Hematopoietic multipotent progenitor cell (in vitro differentiated cells): Measurements from ENCODE around the gene TBC1D19. TPM values are rescaled to one million over a fixed set of nuclear protein-coding genes. Genes with fewer than 3 reads are reported as not detected.
"Not testable (repeated sequence)": the region's sequence is repeated elsewhere in the genome, so short reads cannot be mapped to it uniquely, and the experiment has no call there.

Experiments
- DNase-seq, 3 donors: peaks; one replicate each; pipeline ENCODE4 v3.0.0-alpha.2; 2011 to 2015; ENCODE audit warnings: low read depth in 2 of 3, low spot score in 2 of 3
- total RNA-seq: library from RNA; depleted of rRNA; stranded (reverse); fragments of >200 nt; gene quantifications from one replicate; pipeline ENCODE4 v1.2.3, GENCODE V29; 2012

TBC1D19 gene
- total RNA-seq, 1 donor = 5.9 TPM

DNA sequence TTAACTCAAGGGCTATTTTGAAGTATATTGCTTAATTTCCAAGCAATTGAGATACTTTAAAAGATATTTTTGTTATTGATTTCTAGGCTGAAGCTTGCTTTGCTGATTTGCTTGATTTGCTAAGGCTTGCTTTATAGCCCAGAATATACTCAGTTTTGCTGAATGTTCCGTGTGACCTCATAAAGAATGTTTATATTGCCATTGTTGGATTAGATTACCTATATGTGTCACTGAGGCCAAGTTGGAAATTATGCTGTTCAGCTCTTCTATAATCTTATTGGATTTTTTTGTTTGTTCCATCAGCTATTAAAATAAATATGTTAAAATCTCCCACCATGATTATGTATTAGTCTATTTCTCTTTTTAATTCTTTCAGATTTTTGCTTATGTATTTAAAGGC is 13.0 kb downstream of the TBC1D19 start:
- no peak for DNase-seq

DNA sequence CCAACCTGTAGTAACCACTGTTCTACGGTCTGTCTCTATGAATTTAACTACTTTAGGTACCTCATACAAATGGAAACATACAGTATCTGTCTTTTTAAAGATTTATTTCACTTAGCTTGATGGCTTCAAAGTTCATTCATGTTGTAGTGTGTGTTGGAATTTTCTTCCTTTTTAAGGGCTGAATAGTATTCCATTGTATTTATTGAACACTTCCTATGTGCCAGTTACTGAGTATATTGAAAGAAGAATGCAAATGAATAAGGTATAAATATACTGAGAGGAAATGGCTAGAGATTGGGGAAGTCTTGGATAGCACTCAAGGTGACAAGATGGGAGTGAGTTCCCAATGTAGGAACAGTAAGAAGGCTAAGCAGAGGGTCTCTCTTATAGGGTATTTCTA is 17.3 kb downstream of the TBC1D19 start:
- no peak for DNase-seq

- no peak for DNase-seq
Measured at GRCh38 chr4:26607776-26608175, 23.9 kb downstream of the TBC1D19 start.

DNA sequence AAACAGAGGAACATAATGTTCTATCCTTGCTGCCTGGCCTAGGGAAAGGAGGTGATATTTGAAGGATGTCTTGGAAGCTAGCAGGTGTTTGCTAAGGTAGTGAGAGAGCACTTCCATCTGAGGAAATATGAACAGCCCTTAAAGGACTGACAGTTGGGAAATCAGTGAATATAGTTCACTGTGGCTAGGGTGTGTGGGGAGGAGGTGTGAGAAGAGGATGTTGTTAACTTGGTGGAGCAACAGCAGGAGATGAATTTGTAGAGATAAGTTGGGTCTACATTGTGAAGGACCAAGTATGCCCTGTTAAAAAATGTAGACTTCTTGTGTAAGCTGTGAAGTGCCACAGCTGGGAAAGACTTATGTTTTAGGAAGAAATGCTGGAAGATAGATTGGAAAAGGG is 25.5 kb downstream of the TBC1D19 start:
- no peak for DNase-seq

DNA sequence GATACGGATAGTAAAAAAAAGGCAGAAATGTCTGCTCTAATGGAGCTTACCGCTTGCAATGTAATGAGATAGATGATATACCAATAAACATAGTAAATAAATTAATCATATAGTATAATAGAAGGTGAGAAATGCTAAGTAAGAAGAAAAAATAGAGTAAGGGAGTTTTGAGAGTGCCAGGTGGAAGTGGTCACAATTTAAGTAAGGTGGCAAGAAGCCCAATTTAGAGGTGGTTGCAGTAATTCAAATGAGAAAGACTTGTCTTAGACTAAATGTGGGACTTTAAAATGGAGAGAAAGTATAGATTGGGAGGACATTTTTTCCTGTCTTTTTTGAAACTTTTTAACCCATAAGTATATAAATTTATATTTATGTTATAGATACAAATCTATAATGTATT is 26.0 kb downstream of the TBC1D19 start:
- no peak for DNase-seq

GRCh38 chr4:26611372-26611771 is 27.5 kb downstream of the TBC1D19 start:
- no peak for DNase-seq

DNA sequence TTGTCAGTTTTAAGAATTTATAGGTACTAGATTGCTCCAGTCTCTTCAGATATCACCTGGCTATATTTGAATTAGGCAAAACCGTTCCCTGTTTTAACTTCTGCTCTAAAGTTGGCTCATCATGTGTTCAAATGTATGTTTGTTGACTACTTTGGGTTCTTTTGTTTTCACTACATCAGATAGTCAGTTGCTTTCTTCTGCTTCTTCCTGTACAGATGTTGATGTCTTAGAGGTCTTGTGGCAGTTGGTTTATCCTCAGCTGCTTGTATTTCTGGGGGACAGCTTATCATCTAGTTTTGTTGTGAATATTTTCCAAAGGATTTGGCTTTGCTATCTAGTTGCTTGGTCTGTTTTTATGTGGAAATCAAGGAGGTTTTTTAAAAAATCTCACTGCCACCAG is 28.0 kb downstream of the TBC1D19 start:
- DNase-seq = peak in 1 of 3 donors; percentile 6

- peak in 1 of 3 donors; percentile 31 for DNase-seq
Measured at GRCh38 chr4:26613237-26613636, 29.4 kb downstream of the TBC1D19 start.

- DNase-seq = no peak
Measured at GRCh38 chr4:26613735-26614134, 29.9 kb downstream of the TBC1D19 start.

DNA sequence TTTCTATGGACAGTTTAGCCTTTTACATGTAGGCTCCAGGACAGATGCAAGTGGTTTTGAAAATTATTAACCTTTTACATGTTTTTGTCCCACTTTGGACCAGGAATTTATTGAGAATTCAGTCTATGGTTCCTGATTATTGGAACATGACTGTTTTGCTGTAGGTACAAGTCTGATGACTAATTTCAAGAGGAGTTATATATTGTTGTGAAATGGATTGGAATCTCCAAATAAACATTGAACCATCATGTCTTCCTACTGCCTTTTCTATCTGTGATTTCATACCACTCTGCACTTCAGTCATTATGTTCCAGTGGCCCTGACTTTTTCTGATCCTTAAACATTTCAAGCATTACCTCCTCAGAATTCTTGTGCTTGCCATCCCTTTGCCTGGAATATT is 35.9 kb downstream of the TBC1D19 start:
- no peak for DNase-seq

DNA sequence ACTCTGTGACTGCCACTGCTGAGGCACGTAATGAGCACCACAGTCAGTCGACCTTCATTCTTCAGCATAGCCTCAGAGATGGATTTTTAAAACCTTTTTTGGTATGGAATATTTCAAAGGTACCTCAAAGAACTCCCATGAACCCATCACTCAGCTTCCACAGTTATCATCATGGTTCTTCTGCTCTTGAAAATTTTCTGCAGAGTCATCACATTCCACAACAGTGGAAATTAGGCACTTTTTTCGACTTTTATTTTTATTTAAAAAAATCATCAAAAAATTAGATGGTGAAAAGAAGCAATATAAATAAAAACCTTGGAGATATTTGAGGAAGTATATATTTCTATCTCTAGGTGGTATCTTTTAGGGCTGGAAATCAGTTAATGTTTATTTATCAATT is 37.5 kb downstream of the TBC1D19 start:
- DNase-seq = no peak

DNA sequence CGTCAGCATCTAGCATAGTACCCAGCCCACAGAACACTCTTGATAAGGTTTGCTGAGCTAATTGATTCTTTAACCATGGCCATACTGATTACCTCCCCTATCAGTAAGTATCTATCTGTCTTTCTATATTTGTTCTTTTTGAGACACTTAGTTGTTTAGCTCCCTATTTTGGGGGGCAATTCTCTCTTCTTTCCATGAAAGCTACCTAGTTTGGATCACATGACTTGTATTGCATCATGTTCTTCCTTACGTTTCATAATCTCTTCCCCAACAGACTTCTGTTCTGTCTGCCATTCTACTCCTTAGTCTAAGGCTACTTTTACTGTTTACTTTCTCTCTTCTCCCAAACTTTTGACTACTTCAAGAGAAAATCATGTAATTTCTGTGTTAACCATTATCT is 39.0 kb downstream of the TBC1D19 start:
- no peak for DNase-seq

DNA sequence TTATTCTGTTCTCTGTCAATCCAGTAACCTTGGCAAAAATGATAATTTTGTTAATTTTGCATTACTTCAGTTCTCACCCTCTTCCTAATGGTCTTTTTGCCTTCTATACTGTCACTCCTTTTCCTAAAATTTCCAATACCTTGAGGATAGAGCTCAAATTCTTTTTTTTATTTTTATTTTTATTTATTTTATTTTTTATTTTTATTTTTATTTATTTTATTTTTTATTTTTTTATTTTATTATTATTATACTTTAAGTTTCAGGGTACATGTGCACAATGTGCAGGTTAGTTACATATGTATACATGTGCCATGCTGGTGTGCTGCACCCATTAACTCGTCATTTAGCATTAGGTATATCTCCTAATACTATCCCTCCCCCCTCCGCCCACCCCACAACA is 42.8 kb downstream of the TBC1D19 start:
- DNase-seq = not testable (repeated sequence)

DNA sequence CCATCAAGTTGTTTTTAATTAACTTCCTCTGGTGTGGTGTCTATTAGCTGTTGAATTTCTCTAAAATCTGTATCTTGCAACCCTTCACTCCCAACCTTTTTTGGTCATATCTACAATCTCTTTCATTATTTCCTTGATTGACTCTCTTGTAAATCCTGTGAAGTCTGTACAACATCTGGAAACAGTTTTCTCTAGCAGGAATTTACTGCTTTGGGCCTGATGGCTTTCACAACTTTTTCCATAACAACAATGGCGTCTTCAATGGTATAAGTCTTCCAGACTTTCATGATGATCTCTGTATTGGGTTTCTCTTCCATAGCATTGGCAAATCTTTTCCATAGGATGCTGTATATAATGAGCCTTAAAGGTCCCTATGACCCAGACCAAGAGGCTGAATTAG is 49.0 kb downstream of the TBC1D19 start:
- DNase-seq = no peak

DNA sequence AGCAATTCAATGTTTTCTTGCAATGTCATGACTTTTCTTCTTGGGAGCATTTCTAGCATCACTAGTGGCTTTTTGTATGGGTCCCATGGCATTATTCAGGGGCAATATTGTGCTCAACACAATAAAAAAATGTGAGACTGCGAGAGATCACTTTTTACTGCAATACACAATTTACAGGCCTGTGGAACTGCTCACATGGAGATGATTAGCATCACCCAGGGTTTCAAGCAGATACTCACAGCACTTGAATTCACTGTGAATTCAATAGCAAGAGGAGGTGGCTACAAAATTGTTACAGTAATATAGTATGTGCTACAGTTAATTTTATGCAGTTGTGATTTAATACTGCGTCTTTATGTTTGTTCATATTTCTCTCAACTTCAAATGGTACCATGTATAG is 50.4 kb downstream of the TBC1D19 start:
- no peak for DNase-seq

DNA sequence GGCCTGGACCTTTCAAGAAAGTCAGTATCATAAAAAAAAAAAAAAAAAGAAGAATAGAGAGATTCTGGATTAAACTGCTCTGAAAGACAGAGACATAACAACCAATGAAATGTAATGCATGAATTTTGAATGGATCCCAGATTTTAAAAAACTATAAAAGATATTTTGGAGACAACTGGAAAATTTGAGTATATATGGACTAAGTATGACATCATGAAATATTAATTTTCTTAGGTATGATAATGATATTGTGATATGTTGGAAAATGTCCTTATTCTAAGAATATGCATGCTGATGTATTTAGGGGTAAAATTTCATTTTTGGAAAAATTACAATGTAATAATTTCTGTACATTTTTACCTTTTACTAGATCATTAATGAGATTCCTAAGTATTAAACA is 52.6 kb downstream of the TBC1D19 start:
- no peak for DNase-seq

- DNase-seq = not testable (repeated sequence)
Measured at GRCh38 chr4:26640639-26641038, 56.8 kb downstream of the TBC1D19 start.

DNA sequence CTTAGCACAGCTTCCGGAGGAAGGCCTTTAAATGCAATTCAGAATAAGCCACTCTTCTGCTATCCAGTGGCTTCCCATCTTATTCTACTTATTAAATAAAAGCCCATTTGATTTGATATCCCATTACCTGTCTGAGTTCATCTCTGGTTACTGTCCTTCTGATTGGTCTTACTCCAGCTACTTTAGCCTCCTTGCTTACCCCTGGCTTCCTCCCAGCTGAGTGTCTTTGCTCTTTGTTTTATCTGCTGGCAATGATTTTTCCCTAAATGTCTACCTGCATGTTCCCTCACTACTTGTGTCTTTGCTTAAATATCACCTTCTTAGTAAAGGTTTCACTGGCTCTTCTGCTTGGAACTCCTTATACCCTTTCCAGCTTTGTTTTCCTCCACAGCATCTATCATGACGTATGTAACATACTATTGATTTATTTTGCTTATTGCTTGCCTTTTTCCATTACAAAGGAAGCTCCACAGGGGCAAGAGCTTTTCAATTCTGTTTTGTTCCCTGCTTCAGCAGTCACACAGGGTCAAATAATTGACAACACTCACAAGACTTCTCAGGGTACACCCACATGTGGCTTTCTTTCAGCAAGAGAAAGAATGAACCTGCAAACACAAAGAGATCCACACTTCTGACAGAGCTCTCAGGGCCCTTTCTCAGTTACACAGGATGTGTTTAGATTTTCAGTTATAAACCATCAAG is 63.8 kb downstream of the TBC1D19 start:
- no peak for DNase-seq

DNA sequence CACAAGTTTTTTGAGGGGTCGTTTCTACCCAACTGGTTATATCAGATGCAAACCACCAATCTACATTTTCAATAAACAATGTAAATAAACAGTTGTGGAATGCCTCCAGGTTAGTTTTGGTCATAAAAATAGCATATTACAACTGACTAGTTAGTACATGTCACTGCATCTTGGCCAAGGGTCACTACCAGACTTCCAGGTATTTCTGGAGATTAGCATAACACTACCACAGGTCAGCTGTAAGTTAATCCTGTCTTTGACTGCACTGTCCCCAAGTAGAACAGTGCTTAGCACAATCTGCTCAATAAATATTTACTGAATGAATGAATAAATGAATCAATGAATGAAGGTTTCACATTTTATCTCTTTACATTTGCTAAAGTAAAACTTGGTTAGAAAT is 64.4 kb downstream of the TBC1D19 start:
- no peak for DNase-seq

GRCh38 chr4:26660261-26660660 is 76.4 kb downstream of the TBC1D19 start:
- DNase-seq = no peak

DNA sequence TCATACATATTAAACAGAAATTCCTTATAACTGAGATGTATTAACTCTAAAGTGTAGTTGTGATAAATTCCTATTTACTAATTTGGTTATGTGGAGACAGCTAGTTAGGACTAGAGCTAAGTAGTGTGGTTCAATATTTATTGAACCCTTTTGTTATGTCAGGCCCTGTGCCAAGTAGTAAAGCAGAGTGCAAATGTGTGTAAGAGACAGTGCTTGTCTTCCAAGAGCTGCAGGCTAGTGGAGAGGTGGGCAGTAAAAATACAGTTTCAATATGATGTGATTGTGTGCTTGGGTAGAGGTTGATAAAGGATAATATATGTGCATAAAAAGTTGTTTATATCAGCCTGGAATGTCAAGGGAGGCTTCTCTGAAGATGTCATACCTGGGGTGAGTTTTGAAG is 80.0 kb downstream of the TBC1D19 start:
- no peak for DNase-seq

DNA sequence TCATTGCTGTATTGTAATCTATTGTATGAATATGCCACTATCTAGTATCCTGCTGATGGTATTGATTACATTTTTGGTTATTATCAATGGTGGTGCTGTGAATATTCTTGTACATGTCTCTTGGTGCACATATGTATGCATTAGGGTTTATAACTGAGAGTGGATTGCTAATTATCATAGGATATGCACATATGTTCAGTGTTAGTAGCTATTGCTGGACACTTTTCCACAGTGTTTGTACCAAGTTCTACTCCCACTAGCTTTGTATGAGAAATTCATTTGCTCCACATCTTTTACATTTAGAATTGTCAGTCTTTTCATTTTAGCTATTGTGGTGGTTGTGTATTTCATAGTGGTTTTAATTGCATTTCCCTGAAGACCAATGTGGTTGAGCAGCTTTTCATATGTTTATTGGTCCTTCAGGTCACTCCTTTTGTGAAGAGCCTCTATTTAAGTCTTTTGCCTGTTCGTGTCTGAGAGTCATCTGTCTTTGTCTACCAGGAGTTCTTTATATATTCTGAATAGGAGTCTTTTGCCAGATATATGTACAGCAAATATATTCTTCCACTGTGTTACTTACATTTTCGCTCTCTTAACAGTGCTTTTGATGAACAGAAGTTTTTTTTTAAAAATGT is 87.1 kb downstream of the TBC1D19 start:
- DNase-seq = no peak
